ENCODE results near the gene UTY. TPM values are rescaled to one million over a fixed set of nuclear protein-coding genes. Genes with fewer than 3 reads are reported as not detected.

The UTY gene
- total RNA-seq, 2 donors from 2014 or later, result 26.1 TPM; not detected in 1

DNA sequence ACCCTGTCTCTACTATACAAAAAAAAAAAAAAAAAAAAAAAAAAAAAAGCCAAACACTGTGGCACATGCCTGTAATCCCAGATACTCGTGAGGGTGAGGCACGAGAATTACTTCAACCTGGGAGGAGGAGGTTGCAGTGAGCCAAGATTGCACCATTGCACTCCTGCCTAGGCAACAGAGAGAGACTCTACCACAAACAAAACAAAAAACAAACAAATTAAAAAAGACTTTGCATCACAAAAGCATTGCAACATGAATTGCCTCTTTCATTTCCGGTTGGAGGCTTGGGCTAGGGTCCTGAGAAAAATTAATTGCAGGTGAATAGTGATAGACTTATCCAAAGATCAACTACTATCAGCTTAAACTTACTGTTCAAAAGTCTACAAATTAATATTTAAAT is 180.4 kb downstream of the UTY start:
- Mint-ChIP-seq H3K4me3 (no peak overlapping the region), H3K4me1 (no peaks in the 10 kb centered on the region), H3K9me3 (no peaks in the 10 kb centered on the region), H3K27ac (no peak overlapping the region), H3K36me3 (ENCODE audit: low read depth) (no peaks in the 10 kb centered on the region), H3K27me3 (ENCODE audit: insufficient read depth) (no peaks in the 10 kb centered on the region)
- no peaks in the 10 kb centered on the region for H3K27me3 ChIP-seq (ENCODE audit: control insufficient read depth, insufficient read depth, low read length, poor library complexity, severe bottlenecking)
- DNase-seq, result no peak
- peaks cover 39% of the 10 kb centered on the region for H3K36me3 ChIP-seq (ENCODE audit: control insufficient read depth, insufficient read depth, low read length)
- no peaks in the 10 kb centered on the region for H3K9me3 ChIP-seq (ENCODE audit: control insufficient read depth, low read length)
- no peak overlapping the region for H3K9ac ChIP-seq (ENCODE audit: extremely low read depth, low read length, poor library complexity, severe bottlenecking)
- H3K4me1 ChIP-seq (ENCODE audit: control insufficient read depth, insufficient read depth, low read length), result peaks cover 7% of the 10 kb centered on the region
- TF ChIP-seq, protein P1, sequence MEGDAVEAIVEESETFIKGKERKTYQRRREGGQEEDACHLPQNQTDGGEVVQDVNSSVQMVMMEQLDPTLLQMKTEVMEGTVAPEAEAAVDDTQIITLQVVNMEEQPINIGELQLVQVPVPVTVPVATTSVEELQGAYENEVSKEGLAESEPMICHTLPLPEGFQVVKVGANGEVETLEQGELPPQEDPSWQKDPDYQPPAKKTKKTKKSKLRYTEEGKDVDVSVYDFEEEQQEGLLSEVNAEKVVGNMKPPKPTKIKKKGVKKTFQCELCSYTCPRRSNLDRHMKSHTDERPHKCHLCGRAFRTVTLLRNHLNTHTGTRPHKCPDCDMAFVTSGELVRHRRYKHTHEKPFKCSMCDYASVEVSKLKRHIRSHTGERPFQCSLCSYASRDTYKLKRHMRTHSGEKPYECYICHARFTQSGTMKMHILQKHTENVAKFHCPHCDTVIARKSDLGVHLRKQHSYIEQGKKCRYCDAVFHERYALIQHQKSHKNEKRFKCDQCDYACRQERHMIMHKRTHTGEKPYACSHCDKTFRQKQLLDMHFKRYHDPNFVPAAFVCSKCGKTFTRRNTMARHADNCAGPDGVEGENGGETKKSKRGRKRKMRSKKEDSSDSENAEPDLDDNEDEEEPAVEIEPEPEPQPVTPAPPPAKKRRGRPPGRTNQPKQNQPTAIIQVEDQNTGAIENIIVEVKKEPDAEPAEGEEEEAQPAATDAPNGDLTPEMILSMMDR (conservative IDR thresholded peaks at IDR 0.05), result no peak
- H3K4me3 ChIP-seq (ENCODE audit: low read length), result no peak overlapping the region
- no peak overlapping the region for H3K27ac ChIP-seq (ENCODE audit: low read depth, low read length)
- WGBS, 2 experiments (ENCODE audit: insufficient coverage in 1 of 2, insufficient read length in 1 of 2), result 94% methylated on average over 2 of the region's 3 CpGs; no CpG with 5 or more reads in 1 of the 2 experiments

DNA sequence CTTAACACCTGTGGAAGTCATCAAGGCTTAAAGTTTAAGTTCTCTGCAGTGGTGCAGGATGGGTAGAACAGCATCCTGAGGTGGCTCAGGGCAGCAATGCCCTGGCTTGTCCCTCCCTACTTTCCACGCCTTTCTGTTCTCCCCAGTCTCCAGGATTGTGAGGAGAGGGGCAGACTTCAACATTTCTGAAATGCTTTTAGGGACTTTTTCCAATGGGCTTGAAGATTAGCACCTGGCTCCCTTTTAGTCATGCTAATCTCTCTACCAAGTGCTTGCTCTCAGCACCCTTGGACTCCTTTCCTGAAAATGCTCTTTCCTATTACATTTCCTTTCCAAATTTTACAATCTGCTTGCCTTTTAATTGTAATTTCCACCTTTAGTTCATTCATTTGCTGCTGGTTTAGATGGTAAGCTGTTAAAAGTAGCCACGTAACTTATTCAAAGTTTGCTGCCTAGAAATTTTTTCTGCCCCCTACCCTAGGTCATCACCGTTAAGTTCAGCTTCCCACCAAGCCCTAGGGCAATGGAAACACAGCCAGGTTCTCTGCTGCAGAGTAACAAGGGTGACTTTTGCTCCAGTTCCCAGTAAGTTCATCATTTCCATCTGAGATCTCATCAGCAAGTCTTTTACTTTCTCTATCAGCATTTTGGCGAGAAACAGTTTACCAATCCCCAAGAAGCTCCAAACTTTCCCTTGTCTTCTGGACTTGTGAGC is 183.5 kb downstream of the UTY start:
- no peaks in the 10 kb centered on the region for H3K9me3 Mint-ChIP-seq
- H3K4me3 Mint-ChIP-seq, result no peak overlapping the region
- no peak overlapping the region for H3K27ac Mint-ChIP-seq
- H3K36me3 Mint-ChIP-seq (ENCODE audit: low read depth), result no peaks in the 10 kb centered on the region
- no peaks in the 10 kb centered on the region for H3K27me3 ChIP-seq (ENCODE audit: control insufficient read depth, insufficient read depth, low read length, poor library complexity, severe bottlenecking)
- H3K27me3 Mint-ChIP-seq (ENCODE audit: insufficient read depth), result no peaks in the 10 kb centered on the region
- peaks cover 19% of the 10 kb centered on the region for H3K9me3 ChIP-seq (ENCODE audit: control insufficient read depth, low read length)
- no peak for DNase-seq
- H3K27ac ChIP-seq (ENCODE audit: low read depth, low read length), result no peak overlapping the region
- peaks cover 46% of the 10 kb centered on the region for H3K36me3 ChIP-seq (ENCODE audit: control insufficient read depth, insufficient read depth, low read length)
- H3K4me1 ChIP-seq (ENCODE audit: control insufficient read depth, insufficient read depth, low read length), result peaks cover 7% of the 10 kb centered on the region
- no peaks in the 10 kb centered on the region for H3K4me1 Mint-ChIP-seq
- 69 to 74% methylated on average over 3 to 4 of the region's 4 CpGs for WGBS, 2 experiments (ENCODE audit: insufficient coverage in 1 of 2, insufficient read length in 1 of 2)
- H3K4me3 ChIP-seq (ENCODE audit: low read length), result no peak overlapping the region
- TF ChIP-seq, protein P1 (conservative IDR thresholded peaks at IDR 0.05), result no peak
- H3K9ac ChIP-seq (ENCODE audit: extremely low read depth, low read length, poor library complexity, severe bottlenecking), result no peak overlapping the region

GRCh38 chrY:13295026-13295425 is 184.8 kb downstream of the UTY start:
- Histone ChIP-seq H3K4me1 (ENCODE audit: control insufficient read depth, insufficient read depth, low read length) (peaks cover 7% of the 10 kb centered on the region), H3K9me3 (ENCODE audit: control insufficient read depth, low read length) (peaks cover 32% of the 10 kb centered on the region), H3K36me3 (ENCODE audit: control insufficient read depth, insufficient read depth, low read length) (peaks cover 50% of the 10 kb centered on the region), H3K27me3 (ENCODE audit: control insufficient read depth, insufficient read depth, low read length, poor library complexity, severe bottlenecking) (no peaks in the 10 kb centered on the region), H3K4me3 (ENCODE audit: low read length) (no peak overlapping the region), H3K27ac (ENCODE audit: low read depth, low read length) (no peak overlapping the region), H3K9ac (ENCODE audit: extremely low read depth, low read length, poor library complexity, severe bottlenecking) (no peak overlapping the region)
- Mint-ChIP-seq H3K27me3 (ENCODE audit: insufficient read depth) (no peaks in the 10 kb centered on the region), H3K27ac (no peak overlapping the region), H3K36me3 (ENCODE audit: low read depth) (no peaks in the 10 kb centered on the region), H3K9me3 (no peaks in the 10 kb centered on the region), H3K4me3 (no peak overlapping the region), H3K4me1 (no peaks in the 10 kb centered on the region)
- no peak for DNase-seq
- TF ChIP-seq, protein P1 (conservative IDR thresholded peaks at IDR 0.05), result no peak
- whole genome bisulfite sequencing, 2 experiments (ENCODE audit: insufficient coverage in 1 of 2, insufficient read length in 1 of 2), result 76% methylated on average over 2 of the region's 2 CpGs; no CpG with 5 or more reads in 1 of the 2 experiments

Measured in endodermal cell (in vitro differentiated cells).